PFSK-1 (cell line): ENCODE data around the gene DUSP6.

Source experiments
- FOXP2 ChIP-seq: optimal IDR thresholded peaks from 2 replicates; pipeline ENCODE3; 2011; ENCODE audit warnings: borderline replicate concordance, control low read depth, inconsistent platforms; ENCODE audit not compliant: insufficient read depth; ENCODE audit errors: extremely low read length, extremely low read depth
- POLR2AphosphoS5 ChIP-seq: IDR thresholded peaks from 2 replicates; pipeline ENCODE4 v1.6.1; 2012; ENCODE audit warnings: low read depth, mild to moderate bottlenecking, control low read depth, low read length, moderate library complexity
- SIN3A ChIP-seq: IDR thresholded peaks from 2 replicates; pipeline ENCODE4 v1.6.1; 2012; ENCODE audit warnings: mild to moderate bottlenecking, low read length, moderate library complexity, borderline replicate concordance; ENCODE audit not compliant: insufficient read depth
- TAF1 ChIP-seq: IDR thresholded peaks from 2 replicates; pipeline ENCODE4 v1.6.1; 2012; ENCODE audit warnings: low read length, control low read depth, borderline replicate concordance; ENCODE audit not compliant: insufficient read depth
- TF ChIP-seq, protein P1 (sequence below), 2 experiments: IDR thresholded peaks; 2 replicates each; pipeline versions ENCODE4 v1.6.1 to v1.8.0; 2011 to 2012; ENCODE audit warnings: low read depth in 2 of 2, low read length in 2 of 2, control low read depth in 1 of 2, inconsistent platforms in 1 of 2, mild to moderate bottlenecking in 1 of 2, moderate library complexity in 1 of 2; ENCODE audit not compliant: insufficient read depth in 1 of 2

The DUSP6 gene

DNA sequence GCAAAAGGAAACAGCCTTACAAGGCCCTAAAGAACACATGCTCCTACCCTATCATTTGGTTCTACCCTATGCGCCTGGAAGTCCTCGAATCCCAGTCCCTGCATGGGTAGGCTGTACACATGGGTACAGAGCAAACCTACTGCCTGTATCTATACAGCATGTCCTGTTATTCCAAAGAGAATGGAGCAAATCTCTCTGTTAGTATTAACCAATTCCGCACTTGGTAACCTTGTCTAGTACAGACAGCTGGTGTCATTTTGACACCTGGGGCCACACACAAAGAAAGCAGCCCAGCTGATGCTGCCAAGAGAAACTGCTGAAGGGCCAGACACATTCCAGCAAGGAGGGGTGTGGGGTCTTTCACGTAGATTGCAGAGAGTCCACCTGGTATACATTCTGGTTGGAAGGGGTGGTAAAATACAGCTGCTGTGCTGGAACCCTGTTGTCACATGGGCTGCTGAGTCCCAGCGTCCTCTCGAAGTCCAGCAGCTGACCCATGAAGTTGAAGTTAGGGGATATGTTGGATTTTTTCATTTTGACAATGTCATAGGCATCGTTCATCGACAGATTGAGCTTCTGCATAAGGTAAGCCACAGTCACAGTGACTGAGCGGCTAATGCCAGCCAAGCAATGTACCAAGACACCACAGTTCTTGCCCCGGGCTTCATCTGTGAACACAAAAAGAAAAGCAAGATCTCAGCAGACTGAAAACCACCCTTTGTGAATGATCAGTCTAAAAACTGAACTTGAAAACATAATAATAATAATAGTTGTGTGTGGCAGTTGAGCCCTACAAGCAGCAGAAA lies 3.2 kb downstream of the DUSP6 start:
- TF ChIP-seq, protein P1, sequence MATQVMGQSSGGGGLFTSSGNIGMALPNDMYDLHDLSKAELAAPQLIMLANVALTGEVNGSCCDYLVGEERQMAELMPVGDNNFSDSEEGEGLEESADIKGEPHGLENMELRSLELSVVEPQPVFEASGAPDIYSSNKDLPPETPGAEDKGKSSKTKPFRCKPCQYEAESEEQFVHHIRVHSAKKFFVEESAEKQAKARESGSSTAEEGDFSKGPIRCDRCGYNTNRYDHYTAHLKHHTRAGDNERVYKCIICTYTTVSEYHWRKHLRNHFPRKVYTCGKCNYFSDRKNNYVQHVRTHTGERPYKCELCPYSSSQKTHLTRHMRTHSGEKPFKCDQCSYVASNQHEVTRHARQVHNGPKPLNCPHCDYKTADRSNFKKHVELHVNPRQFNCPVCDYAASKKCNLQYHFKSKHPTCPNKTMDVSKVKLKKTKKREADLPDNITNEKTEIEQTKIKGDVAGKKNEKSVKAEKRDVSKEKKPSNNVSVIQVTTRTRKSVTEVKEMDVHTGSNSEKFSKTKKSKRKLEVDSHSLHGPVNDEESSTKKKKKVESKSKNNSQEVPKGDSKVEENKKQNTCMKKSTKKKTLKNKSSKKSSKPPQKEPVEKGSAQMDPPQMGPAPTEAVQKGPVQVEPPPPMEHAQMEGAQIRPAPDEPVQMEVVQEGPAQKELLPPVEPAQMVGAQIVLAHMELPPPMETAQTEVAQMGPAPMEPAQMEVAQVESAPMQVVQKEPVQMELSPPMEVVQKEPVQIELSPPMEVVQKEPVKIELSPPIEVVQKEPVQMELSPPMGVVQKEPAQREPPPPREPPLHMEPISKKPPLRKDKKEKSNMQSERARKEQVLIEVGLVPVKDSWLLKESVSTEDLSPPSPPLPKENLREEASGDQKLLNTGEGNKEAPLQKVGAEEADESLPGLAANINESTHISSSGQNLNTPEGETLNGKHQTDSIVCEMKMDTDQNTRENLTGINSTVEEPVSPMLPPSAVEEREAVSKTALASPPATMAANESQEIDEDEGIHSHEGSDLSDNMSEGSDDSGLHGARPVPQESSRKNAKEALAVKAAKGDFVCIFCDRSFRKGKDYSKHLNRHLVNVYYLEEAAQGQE (IDR thresholded peaks at IDR 0.05; ENCODE audit: insufficient read depth in 1 of 2, low read depth in 2 of 2, low read length in 2 of 2), result no peak
- TF ChIP-seq TAF1 (no peak), POLR2AphosphoS5 (no peak), SIN3A (no peak), FOXP2 (no peak)

DNA sequence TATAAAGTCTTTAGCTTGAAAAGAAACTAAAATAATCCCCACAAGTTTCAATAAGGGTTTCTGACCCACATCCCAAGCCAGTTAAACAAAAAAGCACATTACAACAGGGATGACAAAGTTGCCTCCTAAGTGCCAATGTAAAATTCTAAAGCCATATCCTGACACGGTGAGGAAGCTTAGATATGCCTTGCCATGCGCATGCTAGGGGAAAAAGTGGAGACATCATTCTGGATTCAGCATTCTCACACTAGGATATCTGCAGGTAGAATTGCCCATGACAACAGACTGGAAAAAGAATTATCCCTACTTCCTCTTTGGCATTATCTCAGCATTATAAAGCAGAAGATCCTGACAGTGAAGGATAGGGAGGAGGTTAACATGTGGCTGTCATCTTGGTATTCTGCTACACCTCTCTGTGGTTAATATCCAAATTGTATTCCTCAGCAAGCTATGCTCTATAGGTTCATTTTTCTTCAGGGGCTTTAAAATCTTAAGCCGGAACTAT lies 4.9 kb downstream of the DUSP6 start:
- TF ChIP-seq POLR2AphosphoS5, result no peak
- no peak for TF ChIP-seq FOXP2
- TF ChIP-seq, protein P1 (IDR thresholded peaks at IDR 0.05; ENCODE audit: insufficient read depth in 1 of 2, low read depth in 2 of 2, low read length in 2 of 2), result no peak
- TF ChIP-seq TAF1, result no peak
- no peak for TF ChIP-seq SIN3A

DNA sequence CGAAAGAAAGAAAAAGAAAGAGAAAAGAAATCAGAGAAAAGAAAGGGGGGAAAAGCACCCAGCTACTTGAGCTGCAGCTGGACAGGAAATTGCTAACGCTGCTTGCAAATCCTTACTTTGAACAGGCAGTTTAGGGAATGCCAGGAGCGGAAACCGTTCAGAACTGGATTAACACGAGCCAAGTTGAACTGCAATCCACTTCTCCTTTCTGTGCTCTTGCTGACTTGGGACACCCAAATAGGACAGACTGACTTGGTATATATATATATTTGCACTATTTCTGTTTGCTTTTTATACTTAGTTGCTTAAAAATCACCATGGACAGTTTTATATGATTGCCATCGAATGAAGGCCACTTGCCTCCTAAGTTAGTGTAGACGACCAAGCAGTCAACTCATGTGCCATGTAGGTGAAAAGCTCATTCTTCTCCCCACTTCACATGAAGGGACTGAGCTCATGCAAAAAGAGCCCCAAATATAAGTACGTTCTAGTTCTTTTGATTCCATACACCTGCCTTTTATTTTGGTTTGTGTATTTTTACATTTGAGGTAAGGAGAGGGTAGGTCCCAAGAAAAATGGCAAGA lies 5.5 kb downstream of the DUSP6 start:
- TF ChIP-seq, protein P1 (IDR thresholded peaks at IDR 0.05; ENCODE audit: insufficient read depth in 1 of 2, low read depth in 2 of 2, low read length in 2 of 2), result no peak
- TF ChIP-seq TAF1 (no peak), FOXP2 (no peak), POLR2AphosphoS5 (no peak), SIN3A (no peak)

DNA sequence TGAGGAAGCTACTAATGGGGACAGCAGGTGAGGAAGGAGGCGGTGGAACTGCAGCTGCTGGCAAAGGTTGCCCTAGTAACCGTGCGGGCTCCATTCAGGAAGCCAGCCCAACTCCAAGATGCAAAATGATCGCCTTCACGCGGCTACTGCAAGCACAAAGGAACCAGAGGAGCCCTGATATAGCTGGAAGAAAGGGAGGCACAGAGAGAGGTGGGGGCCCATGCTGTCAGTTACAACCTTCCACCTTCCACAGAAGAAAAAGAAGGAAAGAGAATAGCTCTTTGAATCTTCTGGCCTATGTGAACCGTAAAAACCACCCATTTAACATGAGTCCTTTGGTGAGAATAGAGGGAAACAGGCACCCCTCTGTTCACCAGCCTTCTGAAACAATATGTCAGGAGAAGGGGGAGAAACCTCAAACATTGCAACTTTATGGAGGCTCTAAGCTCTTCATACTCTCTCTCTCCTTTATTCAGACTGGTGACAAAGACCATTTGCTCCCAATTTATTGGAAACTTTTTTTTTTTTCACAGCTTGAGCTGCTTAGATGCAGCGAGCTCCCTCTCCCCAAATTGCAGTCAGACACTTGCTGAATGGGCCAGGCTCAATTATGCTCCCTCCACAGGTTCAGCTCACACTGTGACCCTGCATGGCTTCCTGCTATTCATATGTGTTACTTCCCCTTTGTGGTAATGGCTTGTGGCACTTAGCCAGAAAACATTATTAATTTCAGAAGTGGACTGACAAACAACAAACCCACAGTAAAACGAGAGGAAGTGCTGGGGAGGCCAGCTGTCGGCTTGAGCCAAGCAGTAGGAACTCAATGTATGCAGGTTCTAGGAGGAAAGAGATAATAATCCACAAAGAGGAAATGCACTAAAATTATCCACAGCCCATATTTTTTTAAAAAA lies 6.2 kb downstream of the DUSP6 start:
- TF ChIP-seq POLR2AphosphoS5 (peak; percentile 75), TAF1 (no peak), FOXP2 (no peak), SIN3A (no peak)
- TF ChIP-seq, protein P1 (IDR thresholded peaks at IDR 0.05; ENCODE audit: insufficient read depth in 1 of 2, low read depth in 2 of 2, low read length in 2 of 2), result peak in 1 of 2 experiments; percentile 77; a peak in 2 of 4 replicates
